OCI-LY3 (cell line): Measurements from ENCODE around the gene RAB11FIP4.

Source experiments
- H2AFZ ChIP-seq: fragments of 200-600, 300-600 bp; shearing (Covaris generic); 2 replicates; pipeline ENCODE4 v1.6.0; 2014; ENCODE audit warnings: antibody characterized with exemption, low read depth, low read length
- H3K27ac ChIP-seq: fragments of 200-600, 300-600 bp; sonication (generic); 2 replicates; pipeline ENCODE4 v1.5.1; 2014; ENCODE audit warnings: mild to moderate bottlenecking, low read length, moderate library complexity, mixed read lengths
- H3K27me3 ChIP-seq: fragments of 200-600, 300-600 bp; sonication (generic); 2 replicates; pipeline ENCODE4 v1.6.1; 2014; ENCODE audit warnings: low read depth, low read length, mixed read lengths
- H3K36me3 ChIP-seq: fragments of 200-600, 300-600 bp; sonication (generic); replicated peaks from 2 replicates; pipeline ENCODE3; 2014; ENCODE audit warnings: low read depth, low read length, mixed read lengths
- H3K4me1 ChIP-seq: fragments of 300-600, 200-600 bp; sonication (generic); 2 replicates; pipeline ENCODE4 v1.6.1; 2014; ENCODE audit warnings: low read length, mixed read lengths
- H3K4me2 ChIP-seq: fragments of 200-600, 300-600 bp; sonication (generic); 2 replicates; pipeline ENCODE4 v1.6.1; 2014; ENCODE audit warnings: low read length, mixed read lengths
- H3K4me3 ChIP-seq: fragments of 300-600, 200-600 bp; sonication (generic); 2 replicates; pipeline ENCODE4 v1.5.1; 2014; ENCODE audit warnings: antibody characterized with exemption, mild to moderate bottlenecking, low read length, moderate library complexity
- H3K79me2 ChIP-seq: fragments of 300-600, 200-600 bp; shearing (Covaris generic); 2 replicates; pipeline ENCODE4 v1.6.1; 2014; ENCODE audit warnings: mild to moderate bottlenecking, low read length, mixed read lengths
- H3K9ac ChIP-seq: fragments of 300-600, 200-600 bp; shearing (Covaris generic); 2 replicates; pipeline ENCODE4 v1.6.0; 2014; ENCODE audit warnings: mild to moderate bottlenecking, low read length, moderate library complexity
- H3K9me3 ChIP-seq: fragments of 200-600, 300-600 bp; shearing (Covaris generic); 2 replicates; pipeline ENCODE4 v1.6.1; 2014; ENCODE audit warnings: low read length, mixed read lengths; ENCODE audit not compliant: insufficient read depth
- H4K20me1 ChIP-seq: fragments of 200-600, 300-600 bp; sonication (generic); 2 replicates; pipeline ENCODE4 v1.6.1; 2016; ENCODE audit warnings: low read length, mixed read lengths; ENCODE audit not compliant: insufficient read depth
- CTCF ChIP-seq: fragments of 200-600, 300-600 bp; sonication (generic); IDR thresholded peaks from 2 replicates; pipeline ENCODE4 v1.5.1; 2014; ENCODE audit warnings: antibody characterized with exemption, low read length, low read depth
- EZH2phosphoT487 ChIP-seq: fragments of 200-600 bp; shearing (Covaris generic); IDR thresholded peaks from 2 replicates; pipeline ENCODE4 v1.6.1; 2018; ENCODE audit warnings: antibody characterized with exemption, mixed run types, low read depth

RAB11FIP4 gene

GRCh38 chr17:31493656-31494155, 102.2 kb downstream of the RAB11FIP4 start:
- Histone ChIP-seq H3K4me3 (peak overlapping the region; percentile 42), H3K36me3 (no peaks in the 10 kb centered on the region), H3K27ac (no peak overlapping the region; the same call in 1 of the 2 replicates), H3K9ac (no peak overlapping the region), H3K79me2 (peaks cover 26% of the 10 kb centered on the region), H2AFZ (no peak overlapping the region), H3K4me2 (peak overlapping the region; percentile 70), H4K20me1 (peaks cover 4% of the 10 kb centered on the region; the same call in 1 of the 2 replicates), H3K4me1 (peaks cover 56% of the 10 kb centered on the region), H3K9me3 (no peaks in the 10 kb centered on the region), H3K27me3 (0 out of 2 replicates have a peak, but pooled peaks cover 4% of the 10 kb centered on the region)
- TF ChIP-seq EZH2phosphoT487 (no peak), CTCF (no peak)

GRCh38 chr17:31494259-31495021, 103.0 kb downstream of the RAB11FIP4 start:
- Histone ChIP-seq H3K79me2 (peaks cover 20% of the 10 kb centered on the region), H4K20me1 (peaks cover 4% of the 10 kb centered on the region; the same call in 1 of the 2 replicates), H3K4me1 (peaks cover 49% of the 10 kb centered on the region), H3K36me3 (no peaks in the 10 kb centered on the region), H3K9ac (no peak overlapping the region), H2AFZ (no peak overlapping the region), H3K9me3 (no peaks in the 10 kb centered on the region), H3K4me2 (peak overlapping the region; percentile 70), H3K27ac (no peak overlapping the region; the same call in 1 of the 2 replicates), H3K27me3 (no peaks in the 10 kb centered on the region), H3K4me3 (peak overlapping the region; percentile 42)
- TF ChIP-seq EZH2phosphoT487 = no peak
- TF ChIP-seq CTCF = no peak

- peaks cover 4% of the 10 kb centered on the region; the same call in 1 of the 2 replicates for H4K20me1 ChIP-seq
- H3K27me3 ChIP-seq = no peaks in the 10 kb centered on the region
- H3K4me1 ChIP-seq = peaks cover 48% of the 10 kb centered on the region
- H3K9ac ChIP-seq = no peak overlapping the region
- peak overlapping the region; percentile 8; the same call in 1 of the 2 replicates for H3K4me2 ChIP-seq
- H3K27ac ChIP-seq = no peak overlapping the region
- no peaks in the 10 kb centered on the region for H3K36me3 ChIP-seq
- peaks cover 18% of the 10 kb centered on the region for H3K79me2 ChIP-seq
- H3K9me3 ChIP-seq = no peaks in the 10 kb centered on the region
- TF ChIP-seq EZH2phosphoT487 = no peak
- no peak for TF ChIP-seq CTCF
- no peak overlapping the region for H2AFZ ChIP-seq
- no peak overlapping the region for H3K4me3 ChIP-seq
Measured at GRCh38 chr17:31495022-31495885, 103.8 kb downstream of the RAB11FIP4 start.

- no peak for TF ChIP-seq EZH2phosphoT487
- TF ChIP-seq CTCF = no peak
- H3K27ac ChIP-seq = no peak overlapping the region
- H3K4me1 ChIP-seq = peaks cover 41% of the 10 kb centered on the region
- H2AFZ ChIP-seq = no peak overlapping the region
- H3K9ac ChIP-seq = no peak overlapping the region
- H3K27me3 ChIP-seq = no peaks in the 10 kb centered on the region
- H3K36me3 ChIP-seq = no peaks in the 10 kb centered on the region
- no peak overlapping the region for H3K4me3 ChIP-seq
- peaks cover 18% of the 10 kb centered on the region for H3K79me2 ChIP-seq
- H4K20me1 ChIP-seq = peaks cover 4% of the 10 kb centered on the region; the same call in 1 of the 2 replicates
- no peak overlapping the region for H3K4me2 ChIP-seq
- no peaks in the 10 kb centered on the region for H3K9me3 ChIP-seq
Measured at GRCh38 chr17:31496097-31496496, 104.6 kb downstream of the RAB11FIP4 start.
